H1 (cell line): Measurements from ENCODE around the gene KCNJ5. TPM values are rescaled to one million over a fixed set of nuclear protein-coding genes. Genes with fewer than 3 reads are reported as not detected.

Experiments used
- CTCF ChIA-PET: fragments of 300-600 bp; sonication (Branson Sonifier 250); formaldehyde crosslinking; loops from one replicate; lab custom pipeline; 2021; ENCODE audit not compliant: partially characterized antibody; lab: Charles Lee
- POLR2A ChIA-PET: fragments of 300-600 bp; sonication (Branson Sonifier 250); formaldehyde crosslinking; loops from one replicate; lab custom pipeline; 2021; ENCODE audit warnings: inconsistent platforms; ENCODE audit not compliant: partially characterized antibody; lab: Charles Lee
- DNase-seq, 2 experiments: peaks; one replicate each; pipeline versions ENCODE4 v3.0.0 to v3.0.0-alpha.2; 2010 to 2022; ENCODE audit warnings: low spot score in 2 of 2, low read depth in 1 of 2, mixed read lengths in 1 of 2
- FAIRE-seq: peaks from 2 replicates; lab custom pipeline; 2011; peaks lifted over from hg19 to GRCh38; lab: Jason Lieb, UNC
- H2AFZ ChIP-seq: 2 replicates; pipeline ENCODE4 v1.8.1; 2012; ENCODE audit warnings: low read length, inconsistent platforms
- H2AK5ac ChIP-seq: 2 replicates; pipeline ENCODE4 v1.6.1; 2013; ENCODE audit warnings: low read depth, low read length
- H2BK120ac ChIP-seq: replicated peaks from 2 replicates; pipeline ENCODE3; 2013; ENCODE audit warnings: low read depth, low read length, inconsistent platforms
- H2BK12ac ChIP-seq: 2 replicates; pipeline ENCODE4 v1.6.1; 2013; ENCODE audit warnings: low read depth, low read length
- H2BK15ac ChIP-seq: 2 replicates; pipeline ENCODE4 v1.6.1; 2013; ENCODE audit warnings: low read length
- H2BK20ac ChIP-seq: 2 replicates; pipeline ENCODE4 v1.6.1; 2013; ENCODE audit warnings: low read length
- H2BK5ac ChIP-seq: 2 replicates; pipeline ENCODE4 v1.6.1; 2013; ENCODE audit warnings: low read depth, low read length
- H3K14ac ChIP-seq: 2 replicates; pipeline ENCODE4 v1.6.1; 2013; ENCODE audit warnings: inconsistent platforms; ENCODE audit not compliant: insufficient read length
- H3K18ac ChIP-seq: 2 replicates; pipeline ENCODE4 v1.6.1; 2013; ENCODE audit warnings: low read length; ENCODE audit errors: extremely low read depth
- H3K23ac ChIP-seq: 2 replicates; pipeline ENCODE4 v1.6.1; 2013; ENCODE audit warnings: inconsistent platforms; ENCODE audit not compliant: insufficient read length
- H3K23me2 ChIP-seq: 2 replicates; pipeline ENCODE4 v1.6.1; 2013; ENCODE audit warnings: low read depth, low read length
- H3K27ac ChIP-seq: 2 replicates; pipeline ENCODE4 v1.6.1; 2011; ENCODE audit warnings: low read depth, low read length, inconsistent platforms
- H3K27me3 ChIP-seq, 4 experiments: replicated peaks in 1 of 4; 1 replicate in 1 of 4; 2 replicates in 3 of 4; pipeline versions ENCODE4 v1.6.1 to v1.8.1; 2011 to 2013; ENCODE audit warnings: low read length in 3 of 4, mild to moderate bottlenecking in 3 of 4, inconsistent platforms in 2 of 4, mixed read lengths in 2 of 4, moderate library complexity in 1 of 4; ENCODE audit not compliant: control insufficient read depth in 3 of 4, insufficient read depth in 3 of 4; ENCODE audit errors: extremely low read depth in 1 of 4
- H3K36me3 ChIP-seq, 4 experiments: 2 replicates each; pipeline versions ENCODE4 v1.6.1 to v1.8.1; 2011 to 2013; ENCODE audit warnings: mild to moderate bottlenecking in 4 of 4, low read length in 3 of 4, moderate library complexity in 2 of 4, control low read depth in 1 of 4, inconsistent platforms in 1 of 4; ENCODE audit not compliant: insufficient read depth in 4 of 4, control insufficient read depth in 2 of 4
- H3K4ac ChIP-seq: replicated peaks from 2 replicates; pipeline ENCODE3; 2013; ENCODE audit warnings: low read length, low read depth, mixed read lengths, inconsistent platforms; ENCODE audit not compliant: insufficient read length
- H3K4me1 ChIP-seq, 4 experiments: replicated peaks in 1 of 4; 1 replicate in 1 of 4; 2 replicates in 3 of 4; pipeline versions ENCODE4 v1.6.1 to v1.8.1; 2011 to 2013; ENCODE audit warnings: low read length in 3 of 4, inconsistent platforms in 2 of 4, mixed read lengths in 1 of 4; ENCODE audit not compliant: insufficient read depth in 4 of 4, control insufficient read depth in 3 of 4
- H3K4me2 ChIP-seq, 2 experiments: 2 replicates each; pipeline versions ENCODE4 v1.6.1 to v1.8.1; 2011 to 2013; ENCODE audit warnings: low read depth in 2 of 2, low read length in 2 of 2, control low read depth in 1 of 2, inconsistent platforms in 1 of 2, mild to moderate bottlenecking in 1 of 2; ENCODE audit not compliant: insufficient read depth in 1 of 2
- H3K4me3 ChIP-seq, 4 experiments: fragments of 200-600, 300-600 bp in 1 of 4; sonication (generic), shearing (Covaris generic), sonication (Bioruptor Twin) in 1 of 4; 2 replicates each; pipeline versions ENCODE4 v1.5.1 to v1.8.1; 2011 to 2016; ENCODE audit warnings: low read length in 4 of 4, low read depth in 3 of 4, control low read depth in 2 of 4, inconsistent platforms in 2 of 4, mild to moderate bottlenecking in 2 of 4, mixed read lengths in 1 of 4, moderate library complexity in 1 of 4; ENCODE audit not compliant: insufficient read depth in 2 of 4; ENCODE audit errors: extremely low read depth in 1 of 4
- H3K56ac ChIP-seq: replicated peaks from 2 replicates; pipeline ENCODE3; 2013; ENCODE audit warnings: low read depth, mild to moderate bottlenecking, mixed read lengths, low read length, inconsistent platforms; ENCODE audit not compliant: insufficient read length
- H3K79me1 ChIP-seq: 2 replicates; pipeline ENCODE4 v1.6.1; 2013; ENCODE audit warnings: low read depth, low read length, control low read depth
- H3K79me2 ChIP-seq, 2 experiments: 2 replicates each; pipeline versions ENCODE4 v1.6.1 to v1.8.1; 2012 to 2013; ENCODE audit warnings: low read length in 2 of 2, mild to moderate bottlenecking in 2 of 2, inconsistent platforms in 1 of 2; ENCODE audit not compliant: insufficient read depth in 2 of 2, control insufficient read depth in 1 of 2
- H3K9ac ChIP-seq, 4 experiments: replicated peaks in 1 of 4; 1 replicate in 1 of 4; 2 replicates in 3 of 4; pipeline versions ENCODE4 v1.6.1 to v1.8.1; 2011 to 2013; ENCODE audit warnings: low read depth in 3 of 4, low read length in 3 of 4, control low read depth in 2 of 4, mild to moderate bottlenecking in 2 of 4, moderate library complexity in 2 of 4, inconsistent platforms in 1 of 4; ENCODE audit errors: extremely low read depth in 1 of 4
- H3K9me3 ChIP-seq, 2 experiments: 2 replicates each; pipeline versions ENCODE4 v1.6.1 to v1.8.1; 2012 to 2013; ENCODE audit warnings: mild to moderate bottlenecking in 2 of 2, moderate library complexity in 2 of 2, control low read depth in 1 of 2, inconsistent platforms in 1 of 2, low read depth in 1 of 2, low read length in 1 of 2, mixed read lengths in 1 of 2; ENCODE audit not compliant: insufficient read depth in 2 of 2
- H4K20me1 ChIP-seq, 2 experiments: replicated peaks in 1 of 2; 2 replicates each; pipeline versions ENCODE3 to v1.8.1; 2011 to 2013; ENCODE audit warnings: inconsistent platforms in 2 of 2, low read length in 2 of 2, mild to moderate bottlenecking in 1 of 2; ENCODE audit not compliant: insufficient read depth in 2 of 2, control insufficient read depth in 1 of 2
- H4K5ac ChIP-seq: 2 replicates; pipeline ENCODE4 v1.6.1; 2013; ENCODE audit warnings: low read length, low read depth, mixed read lengths, inconsistent platforms; ENCODE audit not compliant: insufficient read length
- H4K8ac ChIP-seq: 2 replicates; pipeline ENCODE4 v1.8.0; 2013; ENCODE audit warnings: mild to moderate bottlenecking, moderate library complexity, low read length, inconsistent platforms; ENCODE audit not compliant: insufficient read depth; ENCODE audit errors: extremely low read depth
- H4K91ac ChIP-seq: replicated peaks from 2 replicates; pipeline ENCODE3; 2013; ENCODE audit warnings: low read length, mixed read lengths, inconsistent platforms; ENCODE audit not compliant: insufficient read length
- ATF3 ChIP-seq: IDR thresholded peaks from 2 replicates; pipeline ENCODE4 v1.6.1; 2011; ENCODE audit warnings: low read depth, mild to moderate bottlenecking, low read length; ENCODE audit not compliant: insufficient read depth
- BRCA1 ChIP-seq: IDR thresholded peaks from 2 replicates; pipeline ENCODE4 v1.6.1; 2012; ENCODE audit warnings: low read depth, low read length, improper control_type of control experiment
- CHD1 ChIP-seq: IDR thresholded peaks from 2 replicates; pipeline ENCODE4 v1.6.1; 2012; ENCODE audit warnings: low read depth, low read length, improper control_type of control experiment
- EP300 ChIP-seq, 2 experiments: IDR thresholded peaks; 1 replicate in 1 of 2; 2 replicates in 1 of 2; pipeline ENCODE4 v1.6.1; 2011 to 2012; ENCODE audit warnings: low read depth in 2 of 2, low read length in 2 of 2, mild to moderate bottlenecking in 2 of 2, borderline replicate concordance in 1 of 2, inconsistent platforms in 1 of 2, moderate library complexity in 1 of 2
- GABPA ChIP-seq: IDR thresholded peaks from 2 replicates; pipeline ENCODE4 v1.6.1; 2011; ENCODE audit warnings: mild to moderate bottlenecking, low read length, moderate library complexity, borderline replicate concordance; ENCODE audit not compliant: insufficient read depth
- KDM4A ChIP-seq: IDR thresholded peaks from one replicate; pipeline ENCODE4 v1.7.1; 2012; ENCODE audit warnings: low read depth, mild to moderate bottlenecking, moderate library complexity, low read length, inconsistent platforms; ENCODE audit not compliant: severe bottlenecking
- NRF1 ChIP-seq: IDR thresholded peaks from 2 replicates; pipeline ENCODE4 v1.6.1; 2011; ENCODE audit warnings: mild to moderate bottlenecking, low read depth, low read length, improper control_type of control experiment
- RBBP5 ChIP-seq: IDR thresholded peaks from 2 replicates; pipeline ENCODE4 v1.7.1; 2012; ENCODE audit warnings: low read depth, mild to moderate bottlenecking, inconsistent platforms, low read length, moderate library complexity, borderline replicate concordance
- SIN3A ChIP-seq, 2 experiments: IDR thresholded peaks in 1 of 2; conservative IDR thresholded peaks in 1 of 2; 2 replicates each; pipeline ENCODE4 v1.6.1; 2011 to 2012; ENCODE audit warnings: low read length in 2 of 2, improper control_type of control experiment in 1 of 2, low read depth in 1 of 2, mild to moderate bottlenecking in 1 of 2
- SRF ChIP-seq: IDR thresholded peaks from 2 replicates; pipeline ENCODE4 v1.6.1; 2011; ENCODE audit warnings: mild to moderate bottlenecking, low read depth, low read length, moderate library complexity
- TAF1 ChIP-seq: IDR thresholded peaks from 2 replicates; pipeline ENCODE4 v1.6.1; 2011; ENCODE audit warnings: mild to moderate bottlenecking, low read depth, low read length
- USF2 ChIP-seq: IDR thresholded peaks from 2 replicates; pipeline ENCODE4 v1.6.1; 2011; ENCODE audit warnings: low read length, improper control_type of control experiment
- WGBS, 2 experiments: shearing (Covaris generic) in 1 of 2; methylation state at CpG; one replicate each; pipeline versions ENCODE4 v1.1.6 to v1.1.7; 2013 to 2015; ENCODE audit warnings: low lambda C conversion rate in 2 of 2, mixed read lengths in 2 of 2, inconsistent platforms in 1 of 2, low coverage in 1 of 2, missing lambda C conversion rate in 1 of 2; ENCODE audit not compliant: insufficient replicate concordance in 2 of 2, insufficient coverage in 1 of 2, insufficient read length in 1 of 2; ENCODE audit errors: extremely low coverage in 1 of 2, missing lambda C conversion rate in 1 of 2; 5-methylcytosine and 5-hydroxymethylcytosine counted together
- polyA plus RNA-seq, 7 experiments: library from polyadenylated mRNA; depleted of rRNA in 3 of 7; stranded (reverse) in 5 of 7; unstranded in 2 of 7; fragments of >200 nt in 5 of 7; fragments of 200-250 nt in 2 of 7; gene quantifications; 1 replicate in 5 of 7; 2 replicates in 1 of 7; 4 replicates in 1 of 7; pipeline versions ENCODE4 v1.2.1 to v1.2.3, GENCODE V29; 2011 to 2013; ENCODE audit warnings: missing spikeins in 2 of 7, mixed read lengths in 2 of 7
- total RNA-seq: library from RNA; stranded (reverse); fragmentation: NEBNext Ultra II Directional; extraction: Animal tissue kit (Norgen Biotek cat#: 25700); gene quantifications from 2 replicates; pipeline ENCODE4 v1.2.1, GENCODE V29; 2021

KCNJ5 gene
- total and polyA plus RNA-seq, 2 of the 8 experiments (the other 6 are each of a cell fraction or from before 2014, with no cell fraction given), result 0.05 TPM; not detected in 1

DNA sequence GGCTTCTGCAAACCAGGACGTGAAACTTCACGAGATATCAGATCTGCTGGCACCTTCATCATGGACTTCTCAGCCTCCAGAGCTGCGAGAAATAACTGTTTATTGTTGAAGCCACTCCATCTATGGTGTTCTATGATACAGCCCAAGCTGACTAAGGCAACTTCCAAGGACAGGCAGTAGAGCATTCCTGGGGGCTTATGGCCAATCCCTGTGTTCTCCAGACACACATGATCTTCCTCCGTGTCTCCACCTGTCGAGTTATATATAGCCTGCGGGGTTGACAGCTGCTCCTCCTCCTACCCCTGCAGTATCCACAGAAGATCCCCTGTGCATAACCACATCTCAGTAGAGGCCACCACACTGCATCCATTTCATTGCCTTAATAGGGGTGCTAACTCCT lies 40.5 kb downstream of the KCNJ5 start:
- no peak overlapping the region for H3K56ac ChIP-seq
- WGBS, 2 experiments, result 96% methylated on average over 6 of the region's 6 CpGs; no CpG with 5 or more reads in 1 of the 2 experiments
- no peak for TF ChIP-seq USF2
- TF ChIP-seq NRF1, result no peak
- TF ChIP-seq SRF, result no peak
- TF ChIP-seq EP300 (IDR thresholded peaks at IDR 0.05; ENCODE audit: borderline replicate concordance in 1 of 2, low read depth in 2 of 2, low read length in 2 of 2), result no peak
- no peak for TF ChIP-seq BRCA1
- no peak for TF ChIP-seq TAF1
- TF ChIP-seq CHD1, result no peak
- no peak for TF ChIP-seq KDM4A
- no peak for TF ChIP-seq RBBP5
- TF ChIP-seq GABPA, result no peak
- TF ChIP-seq SIN3A (conservative IDR thresholded peaks at IDR 0.05 in 1 of 2, IDR thresholded peaks at IDR 0.05 in 1 of 2; ENCODE audit: low read depth in 1 of 2, low read length in 2 of 2), result no peak
- TF ChIP-seq ATF3, result no peak

More for the DNA sequence above, 40.5 kb downstream of the KCNJ5 start:
- Histone ChIP-seq H3K27ac (no peak overlapping the region), H3K4me3 (no peak overlapping the region), H4K8ac (no peak overlapping the region), H2BK120ac (no peak overlapping the region), H3K23ac (no peak overlapping the region), H3K23me2 (no peaks in the 10 kb centered on the region), H3K79me1 (no peaks in the 10 kb centered on the region), H4K20me1 (no peaks in the 10 kb centered on the region), H2BK5ac (no peak overlapping the region), H4K5ac (no peak overlapping the region), H3K27me3 (peaks cover 2 to 42% (median 38%) of the 10 kb centered on the region in 4 experiments), H2BK15ac (no peak overlapping the region), H2BK20ac (no peak overlapping the region), H3K4me1 (peaks cover 0 to 25% (median 12%) of the 10 kb centered on the region in 4 experiments; a peak in 6 of 7 replicates), H2AFZ (no peak overlapping the region), H3K79me2 (no peaks in the 10 kb centered on the region), H3K14ac (no peak overlapping the region), H2AK5ac (no peak overlapping the region), H3K9me3 (peaks cover 0 to 2% of the 10 kb centered on the region in 2 experiments; a peak in 1 of 4 replicates), H3K9ac (no peak overlapping the region), H3K18ac (no peak overlapping the region), H4K91ac (no peak overlapping the region), H2BK12ac (no peak overlapping the region), H3K4ac (no peak overlapping the region), H3K4me2 (no peak overlapping the region), H3K36me3 (no peaks in the 10 kb centered on the region)
- DNase-seq, result no peak
- CTCF ChIA-PET, result interaction anchor here (13.4 to 14.7 kb wide), 3 partner anchors 20 to 43 kb away, joined by 108 to 243 read pairs (median 215); partner anchors contain the start of gene KCNJ5
- POLR2A ChIA-PET, result no interaction called here
- FAIRE-seq, result no peak
